Kidney epithelial cell (primary cell): ENCODE data around the gene RPS6KA4. TPM values are rescaled to one million over a fixed set of nuclear protein-coding genes. Genes with fewer than 3 reads are reported as not detected.
"Not testable (repeated sequence)": the region's sequence is repeated elsewhere in the genome, so short reads cannot be mapped to it uniquely, and the experiment has no call there.

Experiments used
- DNase-seq: peaks from one replicate; pipeline ENCODE4 v3.0.0-alpha.2; 2010; ENCODE audit warnings: low read depth
- H3K27me3 ChIP-seq: 2 replicates; pipeline ENCODE4 v1.6.0; 2011; ENCODE audit warnings: low read length; ENCODE audit not compliant: control insufficient read depth, insufficient read depth
- H3K36me3 ChIP-seq: 2 replicates; pipeline ENCODE4 v1.5.1; 2011; ENCODE audit warnings: low read length; ENCODE audit not compliant: control insufficient read depth, insufficient read depth
- H3K4me3 ChIP-seq: 2 replicates; pipeline ENCODE4 v1.5.1; 2011; ENCODE audit warnings: low read depth, mild to moderate bottlenecking, control low read depth, low read length
- total RNA-seq: library from RNA; depleted of rRNA; stranded (reverse); fragments of >200 nt; gene quantifications from 2 replicates; pipeline ENCODE4 v1.2.3, GENCODE V29; 2015
- TF ChIP-seq, protein P1 (sequence below): IDR thresholded peaks from 2 replicates; pipeline ENCODE4 v1.5.1; 2011; ENCODE audit warnings: mild to moderate bottlenecking, moderate library complexity, low read length, control low read depth, inconsistent platforms; ENCODE audit not compliant: insufficient read depth, poor library complexity, severe bottlenecking

The RPS6KA4 gene
- 35.7 and 43.0 TPM in 2 replicates for total RNA-seq

DNA sequence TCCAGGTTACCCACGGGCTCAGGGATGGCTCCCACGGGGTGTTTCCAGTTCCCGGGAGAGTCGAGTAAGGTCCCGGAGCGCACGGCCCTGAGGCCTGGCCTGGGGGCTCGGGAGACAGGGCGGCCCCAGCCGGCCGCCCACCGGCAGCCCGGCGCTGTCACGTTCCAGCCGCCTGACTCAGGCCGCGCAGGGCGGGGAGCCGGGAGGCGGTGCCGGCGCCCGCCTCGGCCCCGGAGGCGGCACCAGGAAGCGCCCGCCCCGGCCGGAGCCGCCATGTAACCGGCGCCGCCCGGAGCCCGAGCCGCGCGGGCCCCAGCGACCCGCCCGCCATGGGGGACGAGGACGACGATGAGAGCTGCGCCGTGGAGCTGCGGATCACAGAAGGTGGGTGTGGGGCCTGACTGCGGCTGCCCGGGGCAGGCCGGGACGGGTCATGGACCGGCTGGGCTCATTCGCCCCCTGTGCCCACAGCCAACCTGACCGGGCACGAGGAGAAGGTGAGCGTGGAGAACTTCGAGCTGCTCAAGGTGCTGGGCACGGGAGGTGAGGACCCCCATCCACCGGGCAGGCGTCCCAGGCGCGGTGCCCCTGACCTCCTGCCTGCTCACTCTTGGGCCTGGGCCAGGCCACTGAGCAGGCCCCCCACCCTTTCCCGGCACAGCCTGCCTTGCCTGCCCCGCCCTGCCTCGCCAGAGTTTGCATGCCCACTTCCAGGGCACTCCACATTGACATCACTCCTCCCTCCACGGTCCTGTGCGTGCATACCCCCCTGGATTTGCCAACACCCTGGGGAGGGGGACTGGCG lies at the start of gene RPS6KA4:
RPS6KA4 (plus strand) TSS at position 256 of the 805 bp plus-strand sequence; CDS start at position 330, 74 bp downstream.
- Histone ChIP-seq H3K27me3 (no peaks in the 10 kb centered on the region), H3K36me3 (no peaks in the 10 kb centered on the region), H3K4me3 (peak within 1 kb of the TSS; percentile 74)
- no peak for DNase-seq
- TF ChIP-seq, protein P1, sequence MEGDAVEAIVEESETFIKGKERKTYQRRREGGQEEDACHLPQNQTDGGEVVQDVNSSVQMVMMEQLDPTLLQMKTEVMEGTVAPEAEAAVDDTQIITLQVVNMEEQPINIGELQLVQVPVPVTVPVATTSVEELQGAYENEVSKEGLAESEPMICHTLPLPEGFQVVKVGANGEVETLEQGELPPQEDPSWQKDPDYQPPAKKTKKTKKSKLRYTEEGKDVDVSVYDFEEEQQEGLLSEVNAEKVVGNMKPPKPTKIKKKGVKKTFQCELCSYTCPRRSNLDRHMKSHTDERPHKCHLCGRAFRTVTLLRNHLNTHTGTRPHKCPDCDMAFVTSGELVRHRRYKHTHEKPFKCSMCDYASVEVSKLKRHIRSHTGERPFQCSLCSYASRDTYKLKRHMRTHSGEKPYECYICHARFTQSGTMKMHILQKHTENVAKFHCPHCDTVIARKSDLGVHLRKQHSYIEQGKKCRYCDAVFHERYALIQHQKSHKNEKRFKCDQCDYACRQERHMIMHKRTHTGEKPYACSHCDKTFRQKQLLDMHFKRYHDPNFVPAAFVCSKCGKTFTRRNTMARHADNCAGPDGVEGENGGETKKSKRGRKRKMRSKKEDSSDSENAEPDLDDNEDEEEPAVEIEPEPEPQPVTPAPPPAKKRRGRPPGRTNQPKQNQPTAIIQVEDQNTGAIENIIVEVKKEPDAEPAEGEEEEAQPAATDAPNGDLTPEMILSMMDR = no peak

DNA sequence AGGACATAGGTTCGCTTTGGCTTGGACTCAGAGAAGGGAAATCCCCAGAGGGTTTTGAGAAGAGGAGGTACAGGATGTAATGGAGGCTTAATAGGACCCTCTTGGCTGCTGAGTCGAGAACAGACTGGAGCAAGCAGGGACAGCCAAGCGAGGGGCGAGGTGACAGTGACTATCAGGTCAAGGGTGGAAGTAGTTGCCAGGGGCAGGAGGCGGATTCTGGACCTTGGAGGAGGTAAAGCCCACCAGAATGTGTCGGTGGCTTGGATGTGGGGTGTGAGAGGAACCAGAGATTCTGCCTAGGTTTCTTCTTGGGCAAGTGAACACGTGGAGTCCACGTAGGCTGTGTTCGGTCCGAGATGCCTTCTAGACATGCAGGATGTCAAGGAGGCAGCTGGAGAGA lies 46.0 kb upstream of the RPS6KA4 start:
- no peaks in the 10 kb centered on the region for H3K27me3 ChIP-seq
- TF ChIP-seq, protein P1 = no peak
- H3K4me3 ChIP-seq = no peak overlapping the region
- no peak for DNase-seq
- peaks cover 4% of the 10 kb centered on the region for H3K36me3 ChIP-seq

DNA sequence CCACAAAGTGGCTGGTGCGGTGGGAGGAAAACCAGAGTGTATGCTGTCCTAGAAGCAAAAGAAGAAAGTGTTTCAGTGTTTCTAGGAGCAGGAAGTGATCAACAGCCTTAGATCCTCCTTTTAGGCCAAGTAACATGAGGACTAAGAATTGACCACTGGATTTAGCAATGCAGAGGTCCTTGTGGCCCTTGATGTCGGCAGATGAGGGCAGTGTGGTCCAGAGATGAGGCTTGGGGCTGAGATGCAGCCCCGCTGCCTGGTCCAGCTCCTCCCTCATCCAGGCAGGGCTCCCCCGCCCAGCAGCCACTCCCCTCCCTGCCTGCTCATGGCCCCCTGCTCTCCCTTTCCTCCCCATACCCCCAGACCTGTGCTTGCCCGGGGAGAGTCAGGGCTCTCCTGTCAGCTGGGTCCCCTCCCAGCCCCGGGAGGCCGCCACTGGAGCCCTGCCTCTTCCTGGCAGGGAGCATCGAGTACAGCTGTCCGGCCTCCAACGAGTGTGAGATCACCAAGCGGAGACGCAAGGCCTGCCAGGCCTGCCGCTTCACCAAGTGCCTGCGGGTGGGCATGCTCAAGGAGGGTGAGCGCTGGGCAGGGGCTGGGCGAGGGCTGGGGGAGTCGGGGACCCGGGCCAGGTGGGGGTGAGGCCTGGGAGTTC lies 45.3 kb upstream of the RPS6KA4 start:
- DNase-seq = no peak
- TF ChIP-seq, protein P1 = no peak
- H3K27me3 ChIP-seq = no peaks in the 10 kb centered on the region

DNA sequence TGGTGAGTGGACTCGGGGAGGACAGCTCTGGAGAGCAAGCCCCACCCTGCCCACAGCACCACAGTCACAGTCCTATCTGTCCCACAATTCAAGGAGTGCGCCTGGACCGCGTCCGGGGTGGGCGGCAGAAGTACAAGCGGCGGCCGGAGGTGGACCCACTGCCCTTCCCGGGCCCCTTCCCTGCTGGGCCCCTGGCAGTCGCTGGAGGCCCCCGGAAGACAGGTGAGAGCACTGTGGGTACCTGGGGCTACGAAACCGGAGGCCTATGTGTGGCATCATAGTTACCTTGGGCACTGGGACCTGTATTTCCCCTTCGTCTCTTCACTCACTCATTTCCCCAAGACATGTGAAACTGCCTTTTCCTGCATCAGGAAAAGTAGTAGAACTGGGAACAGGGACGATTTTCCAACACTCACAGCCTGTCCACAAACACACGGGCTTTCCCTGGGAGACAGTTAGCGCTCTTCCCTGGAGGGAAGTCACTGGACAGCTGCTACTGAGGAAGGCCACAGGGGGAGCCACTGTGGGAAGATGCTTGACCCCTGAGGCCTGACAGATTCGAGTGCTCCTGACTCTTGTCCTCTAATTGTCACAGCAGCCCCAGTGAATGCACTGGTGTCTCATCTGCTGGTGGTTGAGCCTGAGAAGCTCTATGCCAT lies 44.7 kb upstream of the RPS6KA4 start:
- Histone ChIP-seq H3K27me3 (no peaks in the 10 kb centered on the region), H3K36me3 (peaks cover 4% of the 10 kb centered on the region), H3K4me3 (no peak overlapping the region)

More for the DNA sequence above, 45.3 kb upstream of the RPS6KA4 start:
- H3K4me3 ChIP-seq = no peak overlapping the region
- H3K36me3 ChIP-seq = peaks cover 4% of the 10 kb centered on the region

DNA sequence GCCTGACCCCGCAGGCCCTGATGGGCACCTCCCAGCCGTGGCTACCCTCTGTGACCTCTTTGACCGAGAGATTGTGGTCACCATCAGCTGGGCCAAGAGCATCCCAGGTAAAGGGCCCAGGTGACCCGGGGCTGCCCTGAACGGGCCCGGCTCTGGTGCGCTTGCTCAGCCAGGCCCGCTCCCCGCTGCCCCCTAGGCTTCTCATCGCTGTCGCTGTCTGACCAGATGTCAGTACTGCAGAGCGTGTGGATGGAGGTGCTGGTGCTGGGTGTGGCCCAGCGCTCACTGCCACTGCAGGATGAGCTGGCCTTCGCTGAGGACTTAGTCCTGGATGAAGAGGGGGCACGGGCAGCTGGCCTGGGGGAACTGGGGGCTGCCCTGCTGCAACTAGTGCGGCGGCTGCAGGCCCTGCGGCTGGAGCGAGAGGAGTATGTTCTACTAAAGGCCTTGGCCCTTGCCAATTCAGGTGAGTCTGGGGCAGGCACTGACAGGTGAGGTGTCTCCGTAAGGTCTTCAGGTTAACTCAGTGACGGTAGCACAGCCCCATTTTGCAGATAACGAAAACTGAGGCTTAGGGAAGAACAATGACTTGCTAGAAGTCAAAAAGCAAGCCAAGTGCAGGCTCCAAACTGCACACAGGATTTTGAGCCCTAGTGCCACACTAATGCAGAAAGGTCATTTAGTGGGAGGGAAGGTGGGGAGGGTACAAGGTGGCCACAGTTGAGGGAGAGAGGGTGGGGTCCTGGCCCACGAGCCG lies 44.0 kb upstream of the RPS6KA4 start:
- H3K27me3 ChIP-seq = no peaks in the 10 kb centered on the region
- DNase-seq = no peak
- no peak overlapping the region for H3K4me3 ChIP-seq
- TF ChIP-seq, protein P1 = no peak
- peaks cover 4% of the 10 kb centered on the region for H3K36me3 ChIP-seq

More for the DNA sequence above, 44.7 kb upstream of the RPS6KA4 start:
- TF ChIP-seq, protein P1 = peak; percentile 17
- DNase-seq = no peak

DNA sequence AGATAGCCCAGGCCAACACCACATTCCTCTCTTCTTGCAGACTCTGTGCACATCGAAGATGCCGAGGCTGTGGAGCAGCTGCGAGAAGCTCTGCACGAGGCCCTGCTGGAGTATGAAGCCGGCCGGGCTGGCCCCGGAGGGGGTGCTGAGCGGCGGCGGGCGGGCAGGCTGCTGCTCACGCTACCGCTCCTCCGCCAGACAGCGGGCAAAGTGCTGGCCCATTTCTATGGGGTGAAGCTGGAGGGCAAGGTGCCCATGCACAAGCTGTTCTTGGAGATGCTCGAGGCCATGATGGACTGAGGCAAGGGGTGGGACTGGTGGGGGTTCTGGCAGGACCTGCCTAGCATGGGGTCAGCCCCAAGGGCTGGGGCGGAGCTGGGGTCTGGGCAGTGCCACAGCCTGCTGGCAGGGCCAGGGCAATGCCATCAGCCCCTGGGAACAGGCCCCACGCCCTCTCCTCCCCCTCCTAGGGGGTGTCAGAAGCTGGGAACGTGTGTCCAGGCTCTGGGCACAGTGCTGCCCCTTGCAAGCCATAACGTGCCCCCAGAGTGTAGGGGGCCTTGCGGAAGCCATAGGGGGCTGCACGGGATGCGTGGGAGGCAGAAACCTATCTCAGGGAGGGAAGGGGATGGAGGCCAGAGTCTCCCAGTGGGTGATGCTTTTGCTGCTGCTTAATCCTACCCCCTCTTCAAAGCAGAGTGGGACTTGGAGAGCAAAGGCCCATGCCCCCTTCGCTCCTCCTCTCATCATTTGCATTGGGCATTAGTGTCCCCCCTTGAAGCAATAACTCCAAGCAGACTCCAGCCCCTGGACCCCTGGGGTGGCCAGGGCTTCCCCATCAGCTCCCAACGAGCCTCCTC lies 43.1 kb upstream of the RPS6KA4 start:
- not testable (repeated sequence) for H3K27me3 ChIP-seq, DNase-seq, H3K4me3 ChIP-seq, H3K36me3 ChIP-seq
